Endothelial cell (in vitro differentiated cells): ENCODE results near the gene CTNNA2. TPM values are rescaled to one million over a fixed set of nuclear protein-coding genes. Genes with fewer than 3 reads are reported as not detected.

ENCODE experiments used
- DNase-seq: peaks from one replicate; pipeline ENCODE4 v3.0.0; 2021; ENCODE audit warnings: low spot score
- H3K27ac Mint-ChIP-seq: one replicate; pipeline ENCODE4 v1.8.0; 2021; ENCODE audit warnings: mixed read lengths, inconsistent platforms; ENCODE audit not compliant: unreplicated experiment
- H3K27me3 Mint-ChIP-seq: one replicate; pipeline ENCODE4 v1.8.0; 2021; ENCODE audit warnings: mild to moderate bottlenecking, moderate library complexity, mixed read lengths, inconsistent platforms; ENCODE audit not compliant: unreplicated experiment
- H3K36me3 Mint-ChIP-seq: one replicate; pipeline ENCODE4 v1.8.0; 2021; ENCODE audit warnings: mild to moderate bottlenecking, low read depth, mixed read lengths, inconsistent platforms; ENCODE audit not compliant: unreplicated experiment
- H3K4me1 Mint-ChIP-seq: one replicate; pipeline ENCODE4 v1.8.0; 2021; ENCODE audit warnings: mild to moderate bottlenecking, mixed read lengths, inconsistent platforms; ENCODE audit not compliant: unreplicated experiment
- H3K4me3 Mint-ChIP-seq: one replicate; pipeline ENCODE4 v1.8.0; 2021; ENCODE audit warnings: mild to moderate bottlenecking, mixed read lengths, inconsistent platforms; ENCODE audit not compliant: unreplicated experiment
- H3K9me3 Mint-ChIP-seq: one replicate; pipeline ENCODE4 v1.8.0; 2021; ENCODE audit warnings: mixed read lengths, inconsistent platforms; ENCODE audit not compliant: unreplicated experiment
- CTCF ChIP-seq: fragments of 200-600 bp; sonication (generic); IDR thresholded peaks from one replicate; pipeline ENCODE4 v1.5.0; 2021; ENCODE audit warnings: antibody characterized with exemption; ENCODE audit not compliant: unreplicated experiment
- total RNA-seq: library from RNA; stranded (reverse); fragmentation: NEBNext Ultra II Directional; extraction: Animal tissue kit (Norgen Biotek cat#: 25700); gene quantifications from one replicate; pipeline ENCODE4 v1.2.1, GENCODE V29; 2021; ENCODE audit not compliant: unreplicated experiment

Gene CTNNA2
- total RNA-seq, 1 donor from 2014 or later, result 4.7 TPM

DNA sequence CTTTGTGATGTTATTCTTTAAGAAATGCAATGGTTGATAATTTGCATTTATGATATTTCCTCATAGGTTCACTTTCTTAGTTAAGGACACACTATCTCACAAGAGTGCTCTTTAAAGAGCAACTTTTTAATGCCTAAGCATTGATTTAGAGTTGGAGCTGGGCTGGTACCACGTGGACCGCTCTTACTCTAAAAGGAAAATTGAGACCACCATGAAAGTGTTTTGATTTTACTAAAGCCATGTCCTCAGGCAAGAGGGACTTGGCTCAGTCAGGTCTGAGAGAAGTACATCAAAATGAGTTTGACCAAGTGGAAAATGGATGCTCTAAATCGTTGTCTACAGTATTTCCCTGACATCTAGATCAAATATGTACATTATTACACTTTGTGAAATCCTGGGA lies 489.3 kb downstream of the CTNNA2 start:
- Mint-ChIP-seq H3K4me1 (no peaks in the 10 kb centered on the region), H3K36me3 (no peaks in the 10 kb centered on the region), H3K27me3 (peaks cover 1% of the 10 kb centered on the region), H3K4me3 (no peak overlapping the region), H3K9me3 (no peaks in the 10 kb centered on the region), H3K27ac (no peak overlapping the region)
- TF ChIP-seq CTCF, result no peak
- DNase-seq, result no peak

GRCh38 chr2:80002568-80003157 lies 489.8 kb downstream of the CTNNA2 start:
- DNase-seq, result no peak
- no peaks in the 10 kb centered on the region for H3K4me1 Mint-ChIP-seq
- H3K27me3 Mint-ChIP-seq, result peaks cover 1% of the 10 kb centered on the region
- H3K27ac Mint-ChIP-seq, result no peak overlapping the region
- H3K4me3 Mint-ChIP-seq, result no peak overlapping the region
- H3K9me3 Mint-ChIP-seq, result no peaks in the 10 kb centered on the region
- no peaks in the 10 kb centered on the region for H3K36me3 Mint-ChIP-seq
- no peak for TF ChIP-seq CTCF

GRCh38 chr2:80007777-80008503 lies 495.1 kb downstream of the CTNNA2 start:
- no peak overlapping the region for H3K27ac Mint-ChIP-seq
- DNase-seq, result no peak
- no peaks in the 10 kb centered on the region for H3K27me3 Mint-ChIP-seq
- H3K36me3 Mint-ChIP-seq, result no peaks in the 10 kb centered on the region
- no peak for TF ChIP-seq CTCF
- no peak overlapping the region for H3K4me3 Mint-ChIP-seq
- H3K4me1 Mint-ChIP-seq, result no peaks in the 10 kb centered on the region
- no peaks in the 10 kb centered on the region for H3K9me3 Mint-ChIP-seq

DNA sequence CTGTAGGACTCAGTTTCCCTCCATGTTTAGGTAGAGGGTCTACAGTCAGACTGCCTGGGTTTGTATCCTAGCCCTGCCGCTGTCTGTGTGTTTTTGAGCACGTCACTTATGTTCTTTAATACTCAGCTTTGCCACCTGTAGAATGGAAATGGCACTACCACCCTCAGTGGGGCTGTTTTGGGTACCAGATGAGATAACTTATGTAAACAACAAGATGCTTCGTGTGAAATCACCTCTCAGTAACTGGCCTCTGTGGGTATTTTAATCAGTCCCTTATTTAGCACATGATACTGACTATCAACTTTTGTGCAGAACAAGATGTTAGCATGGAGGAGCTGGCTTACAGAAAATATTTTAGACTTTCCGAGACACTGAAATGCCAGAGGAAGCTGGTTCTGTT lies 495.7 kb downstream of the CTNNA2 start:
- H3K4me3 Mint-ChIP-seq, result no peak overlapping the region
- no peaks in the 10 kb centered on the region for H3K27me3 Mint-ChIP-seq
- H3K9me3 Mint-ChIP-seq, result no peaks in the 10 kb centered on the region
- H3K36me3 Mint-ChIP-seq, result no peaks in the 10 kb centered on the region
- no peak for TF ChIP-seq CTCF
- H3K27ac Mint-ChIP-seq, result no peak overlapping the region
- DNase-seq, result no peak
- no peaks in the 10 kb centered on the region for H3K4me1 Mint-ChIP-seq

DNA sequence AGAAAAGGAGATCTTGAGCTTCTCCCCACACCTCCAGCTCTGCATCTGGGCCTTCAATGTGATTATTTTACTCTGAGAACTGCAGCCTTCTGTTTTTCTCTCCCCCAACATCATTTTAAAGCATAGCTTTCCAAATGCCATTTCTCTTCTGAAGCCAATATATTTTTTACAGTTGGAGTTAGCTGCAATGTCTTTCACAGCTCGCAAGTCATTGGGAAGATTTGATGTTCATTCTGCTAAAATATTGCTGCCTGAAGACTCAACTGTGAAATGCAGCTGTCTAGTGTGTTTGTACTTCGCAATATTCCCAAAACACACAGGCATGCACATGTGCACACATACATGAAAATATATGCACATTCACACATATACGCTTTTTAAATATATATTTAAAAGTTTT lies 496.4 kb downstream of the CTNNA2 start:
- Mint-ChIP-seq H3K9me3 (no peaks in the 10 kb centered on the region), H3K36me3 (no peaks in the 10 kb centered on the region), H3K4me1 (no peaks in the 10 kb centered on the region), H3K27me3 (no peaks in the 10 kb centered on the region), H3K4me3 (no peak overlapping the region), H3K27ac (no peak overlapping the region)
- DNase-seq, result no peak
- TF ChIP-seq CTCF, result no peak
